H1 (cell line): ENCODE measurements around the gene AADAC. TPM values are rescaled to one million over a fixed set of nuclear protein-coding genes. Genes with fewer than 3 reads are reported as not detected.

Experiments
- CTCF ChIA-PET: fragments of 300-600 bp; sonication (Branson Sonifier 250); formaldehyde crosslinking; loops from one replicate; lab custom pipeline; 2021; ENCODE audit not compliant: partially characterized antibody; lab: Charles Lee
- POLR2A ChIA-PET: fragments of 300-600 bp; sonication (Branson Sonifier 250); formaldehyde crosslinking; loops from one replicate; lab custom pipeline; 2021; ENCODE audit warnings: inconsistent platforms; ENCODE audit not compliant: partially characterized antibody; lab: Charles Lee
- DNase-seq, 2 experiments: peaks; one replicate each; pipeline versions ENCODE4 v3.0.0 to v3.0.0-alpha.2; 2010 to 2022; ENCODE audit warnings: low spot score in 2 of 2, low read depth in 1 of 2, mixed read lengths in 1 of 2
- FAIRE-seq: peaks from 2 replicates; lab custom pipeline; 2011; peaks lifted over from hg19 to GRCh38; lab: Jason Lieb, UNC
- H2AFZ ChIP-seq: 2 replicates; pipeline ENCODE4 v1.8.1; 2012; ENCODE audit warnings: low read length, inconsistent platforms
- H2AK5ac ChIP-seq: 2 replicates; pipeline ENCODE4 v1.6.1; 2013; ENCODE audit warnings: low read depth, low read length
- H2BK120ac ChIP-seq: replicated peaks from 2 replicates; pipeline ENCODE3; 2013; ENCODE audit warnings: low read depth, low read length, inconsistent platforms
- H2BK12ac ChIP-seq: 2 replicates; pipeline ENCODE4 v1.6.1; 2013; ENCODE audit warnings: low read depth, low read length
- H2BK15ac ChIP-seq: 2 replicates; pipeline ENCODE4 v1.6.1; 2013; ENCODE audit warnings: low read length
- H2BK20ac ChIP-seq: 2 replicates; pipeline ENCODE4 v1.6.1; 2013; ENCODE audit warnings: low read length
- H2BK5ac ChIP-seq: 2 replicates; pipeline ENCODE4 v1.6.1; 2013; ENCODE audit warnings: low read depth, low read length
- H3K14ac ChIP-seq: 2 replicates; pipeline ENCODE4 v1.6.1; 2013; ENCODE audit warnings: inconsistent platforms; ENCODE audit not compliant: insufficient read length
- H3K18ac ChIP-seq: 2 replicates; pipeline ENCODE4 v1.6.1; 2013; ENCODE audit warnings: low read length; ENCODE audit errors: extremely low read depth
- H3K23ac ChIP-seq: 2 replicates; pipeline ENCODE4 v1.6.1; 2013; ENCODE audit warnings: inconsistent platforms; ENCODE audit not compliant: insufficient read length
- H3K23me2 ChIP-seq: 2 replicates; pipeline ENCODE4 v1.6.1; 2013; ENCODE audit warnings: low read depth, low read length
- H3K27ac ChIP-seq: 2 replicates; pipeline ENCODE4 v1.6.1; 2011; ENCODE audit warnings: low read depth, low read length, inconsistent platforms
- H3K27me3 ChIP-seq, 4 experiments: replicated peaks in 1 of 4; 1 replicate in 1 of 4; 2 replicates in 3 of 4; pipeline versions ENCODE4 v1.6.1 to v1.8.1; 2011 to 2013; ENCODE audit warnings: low read length in 3 of 4, mild to moderate bottlenecking in 3 of 4, inconsistent platforms in 2 of 4, mixed read lengths in 2 of 4, moderate library complexity in 1 of 4; ENCODE audit not compliant: control insufficient read depth in 3 of 4, insufficient read depth in 3 of 4; ENCODE audit errors: extremely low read depth in 1 of 4
- H3K36me3 ChIP-seq, 4 experiments: 2 replicates each; pipeline versions ENCODE4 v1.6.1 to v1.8.1; 2011 to 2013; ENCODE audit warnings: mild to moderate bottlenecking in 4 of 4, low read length in 3 of 4, moderate library complexity in 2 of 4, control low read depth in 1 of 4, inconsistent platforms in 1 of 4; ENCODE audit not compliant: insufficient read depth in 4 of 4, control insufficient read depth in 2 of 4
- H3K4ac ChIP-seq: replicated peaks from 2 replicates; pipeline ENCODE3; 2013; ENCODE audit warnings: low read length, low read depth, mixed read lengths, inconsistent platforms; ENCODE audit not compliant: insufficient read length
- H3K4me1 ChIP-seq, 4 experiments: replicated peaks in 1 of 4; 1 replicate in 1 of 4; 2 replicates in 3 of 4; pipeline versions ENCODE4 v1.6.1 to v1.8.1; 2011 to 2013; ENCODE audit warnings: low read length in 3 of 4, inconsistent platforms in 2 of 4, mixed read lengths in 1 of 4; ENCODE audit not compliant: insufficient read depth in 4 of 4, control insufficient read depth in 3 of 4
- H3K4me2 ChIP-seq, 2 experiments: 2 replicates each; pipeline versions ENCODE4 v1.6.1 to v1.8.1; 2011 to 2013; ENCODE audit warnings: low read depth in 2 of 2, low read length in 2 of 2, control low read depth in 1 of 2, inconsistent platforms in 1 of 2, mild to moderate bottlenecking in 1 of 2; ENCODE audit not compliant: insufficient read depth in 1 of 2
- H3K4me3 ChIP-seq, 4 experiments: fragments of 200-600, 300-600 bp in 1 of 4; sonication (generic), shearing (Covaris generic), sonication (Bioruptor Twin) in 1 of 4; 2 replicates each; pipeline versions ENCODE4 v1.5.1 to v1.8.1; 2011 to 2016; ENCODE audit warnings: low read length in 4 of 4, low read depth in 3 of 4, control low read depth in 2 of 4, inconsistent platforms in 2 of 4, mild to moderate bottlenecking in 2 of 4, mixed read lengths in 1 of 4, moderate library complexity in 1 of 4; ENCODE audit not compliant: insufficient read depth in 2 of 4; ENCODE audit errors: extremely low read depth in 1 of 4
- H3K56ac ChIP-seq: replicated peaks from 2 replicates; pipeline ENCODE3; 2013; ENCODE audit warnings: low read depth, mild to moderate bottlenecking, mixed read lengths, low read length, inconsistent platforms; ENCODE audit not compliant: insufficient read length
- H3K79me1 ChIP-seq: 2 replicates; pipeline ENCODE4 v1.6.1; 2013; ENCODE audit warnings: low read depth, low read length, control low read depth
- H3K79me2 ChIP-seq, 2 experiments: 2 replicates each; pipeline versions ENCODE4 v1.6.1 to v1.8.1; 2012 to 2013; ENCODE audit warnings: low read length in 2 of 2, mild to moderate bottlenecking in 2 of 2, inconsistent platforms in 1 of 2; ENCODE audit not compliant: insufficient read depth in 2 of 2, control insufficient read depth in 1 of 2
- H3K9ac ChIP-seq, 4 experiments: replicated peaks in 1 of 4; 1 replicate in 1 of 4; 2 replicates in 3 of 4; pipeline versions ENCODE4 v1.6.1 to v1.8.1; 2011 to 2013; ENCODE audit warnings: low read depth in 3 of 4, low read length in 3 of 4, control low read depth in 2 of 4, mild to moderate bottlenecking in 2 of 4, moderate library complexity in 2 of 4, inconsistent platforms in 1 of 4; ENCODE audit errors: extremely low read depth in 1 of 4
- H3K9me3 ChIP-seq, 2 experiments: 2 replicates each; pipeline versions ENCODE4 v1.6.1 to v1.8.1; 2012 to 2013; ENCODE audit warnings: mild to moderate bottlenecking in 2 of 2, moderate library complexity in 2 of 2, control low read depth in 1 of 2, inconsistent platforms in 1 of 2, low read depth in 1 of 2, low read length in 1 of 2, mixed read lengths in 1 of 2; ENCODE audit not compliant: insufficient read depth in 2 of 2
- H4K20me1 ChIP-seq, 2 experiments: replicated peaks in 1 of 2; 2 replicates each; pipeline versions ENCODE3 to v1.8.1; 2011 to 2013; ENCODE audit warnings: inconsistent platforms in 2 of 2, low read length in 2 of 2, mild to moderate bottlenecking in 1 of 2; ENCODE audit not compliant: insufficient read depth in 2 of 2, control insufficient read depth in 1 of 2
- H4K5ac ChIP-seq: 2 replicates; pipeline ENCODE4 v1.6.1; 2013; ENCODE audit warnings: low read length, low read depth, mixed read lengths, inconsistent platforms; ENCODE audit not compliant: insufficient read length
- H4K8ac ChIP-seq: 2 replicates; pipeline ENCODE4 v1.8.0; 2013; ENCODE audit warnings: mild to moderate bottlenecking, moderate library complexity, low read length, inconsistent platforms; ENCODE audit not compliant: insufficient read depth; ENCODE audit errors: extremely low read depth
- H4K91ac ChIP-seq: replicated peaks from 2 replicates; pipeline ENCODE3; 2013; ENCODE audit warnings: low read length, mixed read lengths, inconsistent platforms; ENCODE audit not compliant: insufficient read length
- ASH2L ChIP-seq: fragments of 200-600, 300-600 bp; sonication (generic); IDR thresholded peaks from one replicate; pipeline ENCODE4 v1.7.1; 2017; ENCODE audit warnings: low read length
- CBX5 ChIP-seq: fragments of 300-800, 300-1000 bp; sonication (generic); IDR thresholded peaks from 2 replicates; pipeline ENCODE4 v1.7.1; 2016; ENCODE audit warnings: antibody characterized with exemption, low read length, low read depth
- CHD1 ChIP-seq: IDR thresholded peaks from 2 replicates; pipeline ENCODE4 v1.6.1; 2012; ENCODE audit warnings: low read depth, low read length, improper control_type of control experiment
- CREB1 ChIP-seq: IDR thresholded peaks from 2 replicates; pipeline ENCODE4 v1.6.1; 2012; ENCODE audit warnings: inconsistent platforms
- EP300 ChIP-seq, 2 experiments: IDR thresholded peaks; 1 replicate in 1 of 2; 2 replicates in 1 of 2; pipeline ENCODE4 v1.6.1; 2011 to 2012; ENCODE audit warnings: low read depth in 2 of 2, low read length in 2 of 2, mild to moderate bottlenecking in 2 of 2, borderline replicate concordance in 1 of 2, inconsistent platforms in 1 of 2, moderate library complexity in 1 of 2
- KDM1A ChIP-seq: fragments of 200-600, 300-600 bp; sonication (generic); IDR thresholded peaks from 2 replicates; pipeline ENCODE4 v1.7.1; 2016; ENCODE audit warnings: mild to moderate bottlenecking, low read length, borderline replicate concordance
- KDM4A ChIP-seq: IDR thresholded peaks from one replicate; pipeline ENCODE4 v1.7.1; 2012; ENCODE audit warnings: low read depth, mild to moderate bottlenecking, moderate library complexity, low read length, inconsistent platforms; ENCODE audit not compliant: severe bottlenecking
- MAFK ChIP-seq: IDR thresholded peaks from 2 replicates; pipeline ENCODE4 v1.6.1; 2012; ENCODE audit warnings: low read depth, mild to moderate bottlenecking, improper control_type of control experiment, low read length
- PHF8 ChIP-seq: fragments of 200-600 bp; sonication (generic); conservative IDR thresholded peaks from 2 replicates; pipeline ENCODE4 v1.7.1; 2012; ENCODE audit warnings: low read depth, mild to moderate bottlenecking, inconsistent platforms, low read length, moderate library complexity
- SIN3A ChIP-seq, 2 experiments: IDR thresholded peaks in 1 of 2; conservative IDR thresholded peaks in 1 of 2; 2 replicates each; pipeline ENCODE4 v1.6.1; 2011 to 2012; ENCODE audit warnings: low read length in 2 of 2, improper control_type of control experiment in 1 of 2, low read depth in 1 of 2, mild to moderate bottlenecking in 1 of 2
- SIRT6 ChIP-seq: IDR thresholded peaks from one replicate; pipeline ENCODE4 v1.7.1; 2012; ENCODE audit warnings: low read length, inconsistent platforms
- WGBS, 2 experiments: shearing (Covaris generic) in 1 of 2; methylation state at CpG; one replicate each; pipeline versions ENCODE4 v1.1.6 to v1.1.7; 2013 to 2015; ENCODE audit warnings: low lambda C conversion rate in 2 of 2, mixed read lengths in 2 of 2, inconsistent platforms in 1 of 2, low coverage in 1 of 2, missing lambda C conversion rate in 1 of 2; ENCODE audit not compliant: insufficient replicate concordance in 2 of 2, insufficient coverage in 1 of 2, insufficient read length in 1 of 2; ENCODE audit errors: extremely low coverage in 1 of 2, missing lambda C conversion rate in 1 of 2; 5-methylcytosine and 5-hydroxymethylcytosine counted together
- polyA plus RNA-seq, 7 experiments: library from polyadenylated mRNA; depleted of rRNA in 3 of 7; stranded (reverse) in 5 of 7; unstranded in 2 of 7; fragments of >200 nt in 5 of 7; fragments of 200-250 nt in 2 of 7; gene quantifications; 1 replicate in 5 of 7; 2 replicates in 1 of 7; 4 replicates in 1 of 7; pipeline versions ENCODE4 v1.2.1 to v1.2.3, GENCODE V29; 2011 to 2013; ENCODE audit warnings: missing spikeins in 2 of 7, mixed read lengths in 2 of 7
- total RNA-seq: library from RNA; stranded (reverse); fragmentation: NEBNext Ultra II Directional; extraction: Animal tissue kit (Norgen Biotek cat#: 25700); gene quantifications from 2 replicates; pipeline ENCODE4 v1.2.1, GENCODE V29; 2021

The AADAC gene
- total and polyA plus RNA-seq, 2 of the 8 experiments (the other 6 are each of a cell fraction or from before 2014, with no cell fraction given), result not detected

DNA sequence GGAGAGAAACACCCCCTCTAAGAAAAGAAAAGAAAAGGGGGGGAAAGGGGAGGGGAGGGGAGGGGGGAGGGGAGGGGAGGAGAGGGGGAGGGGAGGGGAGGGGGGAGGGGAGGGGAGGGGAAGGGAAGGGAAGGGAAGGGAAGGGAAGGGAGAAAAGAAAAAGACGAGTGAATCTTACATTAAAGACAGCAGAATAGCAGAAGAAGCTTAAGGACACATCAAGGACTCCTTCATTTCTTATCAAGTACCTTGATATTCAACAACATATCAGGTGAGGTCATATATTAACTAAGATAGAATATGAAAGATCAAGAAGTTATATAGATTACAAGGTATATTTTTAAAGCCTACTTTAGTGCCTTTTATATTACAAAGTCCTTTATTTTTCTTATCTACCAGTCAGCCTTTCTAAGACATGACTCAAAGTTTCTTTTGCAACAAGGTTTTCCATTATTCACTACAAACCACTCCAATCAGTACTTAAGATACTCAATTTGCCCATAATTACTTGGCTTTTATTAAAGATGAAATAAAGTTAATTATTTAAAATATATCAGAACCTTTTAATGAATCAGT lies 17.7 kb upstream of the AADAC start:
- Histone ChIP-seq H2BK20ac (no peak overlapping the region), H3K36me3 (no peaks in the 10 kb centered on the region), H4K5ac (no peak overlapping the region), H3K14ac (no peak overlapping the region), H2BK5ac (no peak overlapping the region), H3K79me2 (no peaks in the 10 kb centered on the region), H3K4me3 (no peak overlapping the region), H2BK15ac (no peak overlapping the region), H3K79me1 (no peaks in the 10 kb centered on the region), H2BK120ac (no peak overlapping the region), H4K8ac (no peak overlapping the region), H3K23ac (no peak overlapping the region), H3K18ac (no peak overlapping the region), H3K4me2 (no peak overlapping the region), H2BK12ac (no peak overlapping the region), H3K23me2 (no peaks in the 10 kb centered on the region), H4K20me1 (no peaks in the 10 kb centered on the region), H3K27me3 (no peaks in the 10 kb centered on the region), H3K9ac (no peak overlapping the region), H2AFZ (no peak overlapping the region), H3K56ac (no peak overlapping the region), H3K9me3 (no peaks in the 10 kb centered on the region), H3K4me1 (no peaks in the 10 kb centered on the region), H4K91ac (no peak overlapping the region), H2AK5ac (no peak overlapping the region), H3K27ac (no peak overlapping the region), H3K4ac (no peak overlapping the region)
- TF ChIP-seq MAFK (no peak), CHD1 (no peak), ASH2L (no peak), SIRT6 (no peak), KDM1A (no peak), KDM4A (no peak), CREB1 (no peak), CBX5 (no peak), PHF8 (no peak), SIN3A (conservative IDR thresholded peaks at IDR 0.05 in 1 of 2, IDR thresholded peaks at IDR 0.05 in 1 of 2; ENCODE audit: low read depth in 1 of 2, low read length in 2 of 2) (no peak), EP300 (IDR thresholded peaks at IDR 0.05; ENCODE audit: borderline replicate concordance in 1 of 2, low read depth in 2 of 2, low read length in 2 of 2) (no peak)
- FAIRE-seq (no peak), DNase-seq (no peak)
- no CpG with 5 or more reads among the region's 1 CpG for WGBS, 2 experiments
- CTCF ChIA-PET, result no interaction called here
- POLR2A ChIA-PET, result no interaction called here
